Neural cell (in vitro differentiated cells): ENCODE data around the gene CTRL. TPM values are rescaled to one million over a fixed set of nuclear protein-coding genes. Genes with fewer than 3 reads are reported as not detected.

Source experiments
- H2AFZ ChIP-seq: fragments of 200-600, 300-800 bp; sonication (generic), shearing (Covaris generic); 2 replicates; pipeline ENCODE4 v1.6.0; 2014; ENCODE audit warnings: low read depth, mild to moderate bottlenecking, antibody characterized with exemption, low read length, moderate library complexity
- H3F3A ChIP-seq: fragments of 200-600 bp; shearing (Covaris generic); 2 replicates; pipeline ENCODE4 v1.6.1; 2016; ENCODE audit warnings: mild to moderate bottlenecking, moderate library complexity, mixed read lengths, antibody characterized with exemption, low read length; ENCODE audit not compliant: insufficient read depth, poor library complexity, severe bottlenecking
- H3K27ac ChIP-seq: fragments of 200-600, 300-800 bp; sonication (generic), shearing (Covaris generic); 2 replicates; pipeline ENCODE4 v1.5.1; 2014; ENCODE audit warnings: mild to moderate bottlenecking, low read length, moderate library complexity
- H3K27me3 ChIP-seq: fragments of 300-800, 200-600 bp; sonication (generic), shearing (Covaris generic); 2 replicates; pipeline ENCODE4 v1.6.0; 2014; ENCODE audit warnings: mild to moderate bottlenecking, low read depth, low read length, moderate library complexity; ENCODE audit not compliant: insufficient read depth
- H3K36me3 ChIP-seq: fragments of 300-800, 200-600 bp; sonication (generic), shearing (Covaris generic); 2 replicates; pipeline ENCODE4 v1.5.1; 2014; ENCODE audit warnings: mild to moderate bottlenecking, antibody characterized with exemption, low read length, moderate library complexity; ENCODE audit not compliant: insufficient read depth
- H3K4me2 ChIP-seq: fragments of 300-800, 200-600 bp; sonication (generic), shearing (Covaris generic); 2 replicates; pipeline ENCODE4 v1.6.0; 2014; ENCODE audit warnings: mild to moderate bottlenecking, low read length
- H3K4me3 ChIP-seq: fragments of 300-800, 200-600 bp; sonication (generic), shearing (Covaris generic); 2 replicates; pipeline ENCODE4 v1.5.1; 2014; ENCODE audit warnings: mild to moderate bottlenecking, low read length, moderate library complexity
- H3K79me2 ChIP-seq: fragments of 200-600 bp; shearing (Covaris generic); replicated peaks from 2 replicates; pipeline ENCODE4 v1.6.0; 2014; ENCODE audit warnings: mild to moderate bottlenecking, low read length, moderate library complexity; ENCODE audit not compliant: insufficient read depth
- H3K9ac ChIP-seq: fragments of 300-800, 200-600 bp; sonication (generic), shearing (Covaris generic); 2 replicates; pipeline ENCODE4 v1.6.1; 2016; ENCODE audit warnings: mild to moderate bottlenecking, low read length, mixed read lengths
- H3K9me2 ChIP-seq: fragments of 200-600 bp; shearing (Covaris generic); 2 replicates; pipeline ENCODE4 v1.6.1; 2016; ENCODE audit warnings: mild to moderate bottlenecking, low read length, mixed read lengths; ENCODE audit not compliant: insufficient read depth
- H3K9me3 ChIP-seq: fragments of 200-600, 300-800 bp; sonication (generic), shearing (Covaris generic); 2 replicates; pipeline ENCODE4 v1.6.1; 2016; ENCODE audit warnings: mild to moderate bottlenecking, mixed run types, low read length, moderate library complexity, mixed read lengths
- H4K20me1 ChIP-seq: fragments of 200-600 bp; shearing (Covaris generic); 2 replicates; pipeline ENCODE4 v1.6.1; 2016; ENCODE audit warnings: mild to moderate bottlenecking, mixed run types; ENCODE audit not compliant: insufficient read depth
- EP300 ChIP-seq: fragments of 450-650 bp; conservative IDR thresholded peaks from 2 replicates; pipeline ENCODE4 v1.6.1; 2014; ENCODE audit warnings: antibody characterized with exemption, mild to moderate bottlenecking, moderate library complexity; ENCODE audit not compliant: poor library complexity, severe bottlenecking
- EZH2 ChIP-seq: fragments of 200-600, 300-800 bp; shearing (Covaris generic), sonication (generic); IDR thresholded peaks from 2 replicates; pipeline ENCODE4 v1.6.1; 2014; ENCODE audit warnings: antibody characterized with exemption, low read length, borderline replicate concordance, mild to moderate bottlenecking; ENCODE audit not compliant: insufficient read depth, poor library complexity, severe bottlenecking
- MXI1 ChIP-seq: fragments of 450-650 bp; conservative IDR thresholded peaks from 2 replicates; pipeline ENCODE4 v1.6.1; 2014; ENCODE audit warnings: antibody characterized with exemption, mild to moderate bottlenecking; ENCODE audit not compliant: poor library complexity, severe bottlenecking
- POLR2AphosphoS5 ChIP-seq: IDR thresholded peaks from 2 replicates; pipeline ENCODE4 v1.6.1; 2012
- RAD21 ChIP-seq: fragments of 450-650 bp; conservative IDR thresholded peaks from 2 replicates; pipeline ENCODE4 v1.6.1; 2014; ENCODE audit warnings: antibody characterized with exemption, mild to moderate bottlenecking, moderate library complexity
- SMC3 ChIP-seq: fragments of 450-650 bp; conservative IDR thresholded peaks from 2 replicates; pipeline ENCODE4 v1.6.1; 2014; ENCODE audit warnings: antibody characterized with exemption, mild to moderate bottlenecking, moderate library complexity; ENCODE audit not compliant: poor library complexity
- TAF1 ChIP-seq: IDR thresholded peaks from 2 replicates; pipeline ENCODE4 v1.6.1; 2012; ENCODE audit warnings: low read depth
- polyA plus RNA-seq: library from polyadenylated mRNA; depleted of rRNA; stranded (reverse); fragments of >200 nt; gene quantifications from 2 replicates; pipeline ENCODE4 v1.2.3, GENCODE V29; 2014
- TF ChIP-seq, protein P1 (sequence below): IDR thresholded peaks from 2 replicates; pipeline ENCODE4 v1.6.1; 2012; ENCODE audit warnings: borderline replicate concordance
- TF ChIP-seq, protein P2 (sequence below): fragments of 450-650 bp; IDR thresholded peaks from 2 replicates; pipeline ENCODE4 v1.5.1; 2014; ENCODE audit warnings: antibody characterized with exemption, mild to moderate bottlenecking, moderate library complexity; ENCODE audit not compliant: poor library complexity, severe bottlenecking

CTRL gene
- polyA plus RNA-seq, 1 donor from 2014 or later, result 3.8 TPM

DNA sequence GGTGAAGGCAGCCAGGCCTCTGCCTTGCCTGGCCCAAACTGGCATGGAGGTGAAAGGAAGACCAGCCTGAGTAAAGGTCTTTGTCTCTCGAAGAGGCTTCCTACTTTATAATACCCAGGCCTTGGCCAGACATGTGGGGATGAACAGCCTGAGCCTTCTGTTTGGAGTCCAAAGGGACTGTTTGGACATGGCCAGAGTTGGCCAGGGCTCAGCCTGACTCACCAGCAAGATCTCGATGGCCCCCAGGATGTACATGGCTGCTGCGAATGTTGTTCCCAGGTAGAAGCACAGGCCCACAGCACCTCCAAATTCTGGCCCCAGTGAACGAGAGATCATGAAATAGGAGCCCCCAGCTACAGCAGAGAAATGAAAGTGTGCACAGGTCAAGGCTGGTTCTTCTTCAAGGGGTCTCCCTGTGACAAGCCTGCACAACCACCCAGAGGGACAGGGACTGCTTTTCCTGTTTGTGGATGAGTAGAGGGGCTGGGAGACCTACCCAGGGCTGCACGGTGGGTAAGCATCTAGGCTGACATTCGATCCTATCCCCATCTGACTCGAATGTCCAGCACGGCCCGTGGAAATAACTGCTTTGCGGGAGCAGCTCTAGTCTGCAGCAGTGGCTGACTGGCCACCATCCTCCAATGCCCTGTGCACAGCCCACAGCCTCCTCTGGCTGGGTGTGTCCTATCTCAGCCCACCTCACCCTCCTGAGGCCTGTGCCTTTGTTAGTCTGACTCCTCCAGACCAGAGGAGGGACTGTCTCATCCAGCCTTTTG is 22.9 kb upstream of the CTRL start:
- no peak overlapping the region for H3K4me2 ChIP-seq
- no peaks in the 10 kb centered on the region for H3K9me3 ChIP-seq
- H3K4me3 ChIP-seq, result no peak overlapping the region
- H3K27ac ChIP-seq, result no peak overlapping the region
- no peaks in the 10 kb centered on the region for H3K36me3 ChIP-seq
- no peaks in the 10 kb centered on the region for H3K9me2 ChIP-seq
- no peaks in the 10 kb centered on the region for H4K20me1 ChIP-seq
- H3K9ac ChIP-seq, result no peak overlapping the region
- H3K27me3 ChIP-seq, result no peaks in the 10 kb centered on the region
- no peaks in the 10 kb centered on the region for H3F3A ChIP-seq
- H3K79me2 ChIP-seq, result no peaks in the 10 kb centered on the region
- H2AFZ ChIP-seq, result no peak overlapping the region
- TF ChIP-seq, protein P1, sequence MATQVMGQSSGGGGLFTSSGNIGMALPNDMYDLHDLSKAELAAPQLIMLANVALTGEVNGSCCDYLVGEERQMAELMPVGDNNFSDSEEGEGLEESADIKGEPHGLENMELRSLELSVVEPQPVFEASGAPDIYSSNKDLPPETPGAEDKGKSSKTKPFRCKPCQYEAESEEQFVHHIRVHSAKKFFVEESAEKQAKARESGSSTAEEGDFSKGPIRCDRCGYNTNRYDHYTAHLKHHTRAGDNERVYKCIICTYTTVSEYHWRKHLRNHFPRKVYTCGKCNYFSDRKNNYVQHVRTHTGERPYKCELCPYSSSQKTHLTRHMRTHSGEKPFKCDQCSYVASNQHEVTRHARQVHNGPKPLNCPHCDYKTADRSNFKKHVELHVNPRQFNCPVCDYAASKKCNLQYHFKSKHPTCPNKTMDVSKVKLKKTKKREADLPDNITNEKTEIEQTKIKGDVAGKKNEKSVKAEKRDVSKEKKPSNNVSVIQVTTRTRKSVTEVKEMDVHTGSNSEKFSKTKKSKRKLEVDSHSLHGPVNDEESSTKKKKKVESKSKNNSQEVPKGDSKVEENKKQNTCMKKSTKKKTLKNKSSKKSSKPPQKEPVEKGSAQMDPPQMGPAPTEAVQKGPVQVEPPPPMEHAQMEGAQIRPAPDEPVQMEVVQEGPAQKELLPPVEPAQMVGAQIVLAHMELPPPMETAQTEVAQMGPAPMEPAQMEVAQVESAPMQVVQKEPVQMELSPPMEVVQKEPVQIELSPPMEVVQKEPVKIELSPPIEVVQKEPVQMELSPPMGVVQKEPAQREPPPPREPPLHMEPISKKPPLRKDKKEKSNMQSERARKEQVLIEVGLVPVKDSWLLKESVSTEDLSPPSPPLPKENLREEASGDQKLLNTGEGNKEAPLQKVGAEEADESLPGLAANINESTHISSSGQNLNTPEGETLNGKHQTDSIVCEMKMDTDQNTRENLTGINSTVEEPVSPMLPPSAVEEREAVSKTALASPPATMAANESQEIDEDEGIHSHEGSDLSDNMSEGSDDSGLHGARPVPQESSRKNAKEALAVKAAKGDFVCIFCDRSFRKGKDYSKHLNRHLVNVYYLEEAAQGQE, result no peak
- no peak for TF ChIP-seq SMC3
- TF ChIP-seq MXI1, result no peak
- TF ChIP-seq POLR2AphosphoS5, result no peak
- TF ChIP-seq TAF1, result no peak
- no peak for TF ChIP-seq RAD21
- TF ChIP-seq, protein P2, sequence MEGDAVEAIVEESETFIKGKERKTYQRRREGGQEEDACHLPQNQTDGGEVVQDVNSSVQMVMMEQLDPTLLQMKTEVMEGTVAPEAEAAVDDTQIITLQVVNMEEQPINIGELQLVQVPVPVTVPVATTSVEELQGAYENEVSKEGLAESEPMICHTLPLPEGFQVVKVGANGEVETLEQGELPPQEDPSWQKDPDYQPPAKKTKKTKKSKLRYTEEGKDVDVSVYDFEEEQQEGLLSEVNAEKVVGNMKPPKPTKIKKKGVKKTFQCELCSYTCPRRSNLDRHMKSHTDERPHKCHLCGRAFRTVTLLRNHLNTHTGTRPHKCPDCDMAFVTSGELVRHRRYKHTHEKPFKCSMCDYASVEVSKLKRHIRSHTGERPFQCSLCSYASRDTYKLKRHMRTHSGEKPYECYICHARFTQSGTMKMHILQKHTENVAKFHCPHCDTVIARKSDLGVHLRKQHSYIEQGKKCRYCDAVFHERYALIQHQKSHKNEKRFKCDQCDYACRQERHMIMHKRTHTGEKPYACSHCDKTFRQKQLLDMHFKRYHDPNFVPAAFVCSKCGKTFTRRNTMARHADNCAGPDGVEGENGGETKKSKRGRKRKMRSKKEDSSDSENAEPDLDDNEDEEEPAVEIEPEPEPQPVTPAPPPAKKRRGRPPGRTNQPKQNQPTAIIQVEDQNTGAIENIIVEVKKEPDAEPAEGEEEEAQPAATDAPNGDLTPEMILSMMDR, result no peak
- TF ChIP-seq EZH2, result no peak
- no peak for TF ChIP-seq EP300

DNA sequence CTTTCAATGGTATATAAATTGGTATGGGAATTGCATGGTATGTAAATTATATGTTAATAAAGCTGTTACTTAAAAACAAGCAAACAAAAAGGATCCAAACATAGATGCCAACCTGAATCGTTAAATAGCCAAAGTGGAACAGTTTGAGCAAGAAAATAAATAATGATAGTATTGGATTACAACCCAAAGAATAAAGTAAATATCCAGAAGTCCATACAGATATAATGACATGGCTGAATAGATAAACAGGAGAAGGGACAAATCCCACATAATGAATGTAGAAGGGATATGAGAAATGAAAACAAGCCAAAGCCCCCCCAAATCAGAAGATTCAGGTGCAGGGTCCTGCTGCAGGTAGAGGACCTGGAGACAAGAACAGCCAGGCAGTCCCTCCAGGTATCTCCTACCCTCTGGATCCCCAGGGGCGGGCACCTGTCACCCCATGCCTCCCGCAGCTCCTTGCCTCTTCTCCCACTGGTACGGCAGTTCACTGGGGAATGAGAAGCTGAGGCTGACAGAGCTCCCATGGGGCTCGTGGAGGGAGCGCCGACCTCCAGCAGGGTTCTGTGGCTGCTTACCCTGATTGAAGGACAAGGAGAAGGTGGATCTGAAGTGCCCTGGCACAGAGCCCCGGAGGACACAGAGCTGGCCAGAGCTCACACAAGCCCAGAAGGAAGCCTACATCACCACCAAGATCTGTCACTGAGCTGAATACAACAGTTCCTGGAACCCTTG is 22.1 kb upstream of the CTRL start:
- Histone ChIP-seq H3K4me2 (no peak overlapping the region), H4K20me1 (no peaks in the 10 kb centered on the region), H3K27ac (no peak overlapping the region), H3K36me3 (no peaks in the 10 kb centered on the region), H3K79me2 (no peaks in the 10 kb centered on the region), H3K27me3 (no peaks in the 10 kb centered on the region), H3K9me3 (no peaks in the 10 kb centered on the region), H3K4me3 (no peak overlapping the region), H3F3A (no peaks in the 10 kb centered on the region), H2AFZ (no peak overlapping the region), H3K9ac (no peak overlapping the region), H3K9me2 (no peaks in the 10 kb centered on the region)
- TF ChIP-seq MXI1, result no peak
- TF ChIP-seq SMC3, result no peak
- TF ChIP-seq EP300, result no peak
- TF ChIP-seq RAD21, result no peak
- no peak for TF ChIP-seq TAF1
- TF ChIP-seq, protein P2, result no peak
- no peak for TF ChIP-seq EZH2
- TF ChIP-seq, protein P1, result no peak
- TF ChIP-seq POLR2AphosphoS5, result no peak
